HepG2 (cell line): ENCODE results near the gene TTLL10. TPM values are rescaled to one million over a fixed set of nuclear protein-coding genes. Genes with fewer than 3 reads are reported as not detected.
A peak's percentile ranks its signal among the peaks of the same experiment; 100 is the strongest.

ENCODE experiments used
- BHLHE40 ChIP-seq: IDR thresholded peaks from 2 replicates; pipeline ENCODE4 v1.6.1; 2011; ENCODE audit warnings: low read length, improper control_type of control experiment
- CCDC6 ChIP-seq: sonication (generic); formaldehyde crosslinking; IDR thresholded peaks from 2 replicates; pipeline ENCODE4 v1.8.1; 2022; ENCODE audit warnings: mild to moderate bottlenecking, missing genetic modification reagents, moderate library complexity
- ERF ChIP-seq: IDR thresholded peaks from 2 replicates; pipeline ENCODE4 v1.6.1; 2018; ENCODE audit warnings: missing biosample characterization, missing genetic modification reagents
- ETV5 ChIP-seq: IDR thresholded peaks from 2 replicates; pipeline ENCODE4 v1.6.1; 2018; ENCODE audit warnings: missing biosample characterization, missing genetic modification reagents, inconsistent platforms, borderline replicate concordance
- MAF1 ChIP-seq: sonication (generic); formaldehyde crosslinking; IDR thresholded peaks from 2 replicates; pipeline ENCODE4 v1.5.0; 2020; ENCODE audit warnings: missing genetic modification reagents, borderline replicate concordance
- NRL ChIP-seq: sonication (generic); formaldehyde crosslinking; IDR thresholded peaks from 2 replicates; pipeline ENCODE4 v1.5.0; 2020; ENCODE audit warnings: missing genetic modification reagents, mild to moderate bottlenecking, moderate library complexity, borderline replicate concordance
- PCBP2 ChIP-seq: fragments of 200-400 bp; formaldehyde crosslinking; optimal IDR thresholded peaks from 2 replicates; pipeline ENCODE3; 2018; ENCODE audit warnings: low read length, low read depth; ENCODE audit not compliant: poor library complexity, severe bottlenecking
- THYN1 ChIP-seq: sonication (generic); formaldehyde crosslinking; IDR thresholded peaks from 2 replicates; pipeline ENCODE4 v1.8.1; 2023; ENCODE audit warnings: low read depth, mild to moderate bottlenecking, moderate library complexity, missing genetic modification reagents, borderline replicate concordance
- ZNF432 ChIP-seq: sonication (generic); formaldehyde crosslinking; IDR thresholded peaks from 2 replicates; pipeline ENCODE4 v1.5.0; 2020; ENCODE audit warnings: missing genetic modification reagents, mild to moderate bottlenecking, borderline replicate concordance
- ZNF737 ChIP-seq: sonication (generic); formaldehyde crosslinking; IDR thresholded peaks from 2 replicates; pipeline ENCODE4 v1.5.0; 2020; ENCODE audit warnings: missing genetic modification reagents, mild to moderate bottlenecking, borderline replicate concordance
- polyA plus RNA-seq, 8 experiments: library from polyadenylated mRNA; depleted of rRNA in 3 of 8; stranded (reverse) in 7 of 8; unstranded in 1 of 8; fragments of >200 nt; fragmentation: Illumina TruSeq in 4 of 8; extraction: Trizol in 4 of 8; gene quantifications; 2 replicates each; pipeline versions ENCODE4 v1.2.1 to v1.2.3, GENCODE V29; 2011 to 2016; ENCODE audit warnings: low read depth in 4 of 8, missing spikeins in 1 of 8, mixed read lengths in 1 of 8; ENCODE audit not compliant: insufficient read depth in 1 of 8
- total RNA-seq, 5 experiments: library from RNA; depleted of rRNA; stranded (reverse); fragments of >200 nt; fragmentation: Illumina TruSeq; extraction: Trizol; gene quantifications; 2 replicates each; pipeline ENCODE4 v1.2.3, GENCODE V29; 2016; ENCODE audit warnings: low read depth in 1 of 5
- TF ChIP-seq, protein P1 (sequence below): sonication (generic); formaldehyde crosslinking; conservative IDR thresholded peaks from 2 replicates; pipeline ENCODE4 v1.4.0; 2020; ENCODE audit warnings: mild to moderate bottlenecking, missing genetic modification reagents, moderate library complexity
- TF ChIP-seq, protein P2 (sequence below): sonication (generic); formaldehyde crosslinking; IDR thresholded peaks from 2 replicates; pipeline ENCODE4 v1.5.0; 2020; ENCODE audit warnings: mild to moderate bottlenecking, missing genetic modification reagents, borderline replicate concordance
- TF ChIP-seq, protein P3 (sequence below): sonication (generic); formaldehyde crosslinking; IDR thresholded peaks from 2 replicates; pipeline ENCODE4 v1.5.0; 2020; ENCODE audit warnings: missing genetic modification reagents
- TF ChIP-seq, protein P4 (sequence below): sonication (generic); formaldehyde crosslinking; IDR thresholded peaks from 2 replicates; pipeline ENCODE4 v1.4.0; 2020; ENCODE audit warnings: mild to moderate bottlenecking, missing genetic modification reagents
- TF ChIP-seq, protein P5 (sequence below): sonication (generic); formaldehyde crosslinking; IDR thresholded peaks from 2 replicates; pipeline ENCODE4 v1.4.0; 2020; ENCODE audit warnings: mild to moderate bottlenecking, low read depth, missing genetic modification reagents

TTLL10 gene
- total and polyA plus RNA-seq, 2 of the 13 experiments (the other 11 are each of a cell fraction or from before 2014, with no cell fraction given): not detected

DNA sequence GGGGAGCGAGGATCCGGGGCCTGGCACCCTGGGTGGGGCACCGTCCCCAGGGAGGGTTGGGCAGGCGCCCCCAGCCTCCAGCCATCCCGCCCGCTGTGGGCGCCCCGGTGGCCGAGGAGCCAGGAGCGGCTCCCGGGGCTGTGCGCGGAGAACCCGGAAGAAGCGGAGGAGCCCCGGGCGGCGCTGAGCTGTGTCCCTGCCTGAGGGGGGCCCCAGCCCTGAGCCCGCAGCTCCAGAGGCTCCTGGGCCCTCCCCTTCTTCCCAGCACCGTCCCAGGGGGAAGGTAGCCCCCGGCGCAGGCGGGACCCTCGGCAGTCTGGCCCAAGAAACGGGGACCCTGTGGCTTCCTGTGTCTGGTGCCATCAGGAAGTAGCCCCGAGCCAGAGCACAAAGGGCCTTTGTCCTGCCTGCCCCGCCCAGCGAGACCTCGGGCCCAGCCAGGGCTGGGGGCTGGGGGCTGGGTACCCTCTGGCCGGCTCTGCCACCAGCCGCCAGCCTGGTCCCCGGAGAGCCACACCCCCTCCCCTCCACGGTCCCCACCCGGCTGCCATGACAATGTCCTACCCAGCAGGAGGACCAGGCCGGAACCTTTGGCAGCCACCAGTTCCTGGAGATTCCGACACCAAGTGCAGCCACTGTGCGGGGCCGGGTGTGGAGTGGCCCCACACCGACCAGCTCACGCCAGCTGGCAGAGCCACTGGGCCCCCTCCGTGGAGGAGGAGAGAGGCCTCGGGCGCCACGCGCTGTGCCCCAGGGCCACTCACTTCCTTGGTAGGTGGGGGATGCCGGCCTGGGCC is 15.6 kb upstream of the TTLL10 start (continued):
- TF ChIP-seq, protein P1, sequence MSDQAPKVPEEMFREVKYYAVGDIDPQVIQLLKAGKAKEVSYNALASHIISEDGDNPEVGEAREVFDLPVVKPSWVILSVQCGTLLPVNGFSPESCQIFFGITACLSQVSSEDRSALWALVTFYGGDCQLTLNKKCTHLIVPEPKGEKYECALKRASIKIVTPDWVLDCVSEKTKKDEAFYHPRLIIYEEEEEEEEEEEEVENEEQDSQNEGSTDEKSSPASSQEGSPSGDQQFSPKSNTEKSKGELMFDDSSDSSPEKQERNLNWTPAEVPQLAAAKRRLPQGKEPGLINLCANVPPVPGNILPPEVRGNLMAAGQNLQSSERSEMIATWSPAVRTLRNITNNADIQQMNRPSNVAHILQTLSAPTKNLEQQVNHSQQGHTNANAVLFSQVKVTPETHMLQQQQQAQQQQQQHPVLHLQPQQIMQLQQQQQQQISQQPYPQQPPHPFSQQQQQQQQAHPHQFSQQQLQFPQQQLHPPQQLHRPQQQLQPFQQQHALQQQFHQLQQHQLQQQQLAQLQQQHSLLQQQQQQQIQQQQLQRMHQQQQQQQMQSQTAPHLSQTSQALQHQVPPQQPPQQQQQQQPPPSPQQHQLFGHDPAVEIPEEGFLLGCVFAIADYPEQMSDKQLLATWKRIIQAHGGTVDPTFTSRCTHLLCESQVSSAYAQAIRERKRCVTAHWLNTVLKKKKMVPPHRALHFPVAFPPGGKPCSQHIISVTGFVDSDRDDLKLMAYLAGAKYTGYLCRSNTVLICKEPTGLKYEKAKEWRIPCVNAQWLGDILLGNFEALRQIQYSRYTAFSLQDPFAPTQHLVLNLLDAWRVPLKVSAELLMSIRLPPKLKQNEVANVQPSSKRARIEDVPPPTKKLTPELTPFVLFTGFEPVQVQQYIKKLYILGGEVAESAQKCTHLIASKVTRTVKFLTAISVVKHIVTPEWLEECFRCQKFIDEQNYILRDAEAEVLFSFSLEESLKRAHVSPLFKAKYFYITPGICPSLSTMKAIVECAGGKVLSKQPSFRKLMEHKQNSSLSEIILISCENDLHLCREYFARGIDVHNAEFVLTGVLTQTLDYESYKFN (CRISPR knock-in tag): peak; percentile 53; the same call in 1 of the 2 replicates
- TF ChIP-seq ETV5 (CRISPR knock-in tag): peak; percentile 63; the same call in 1 of the 2 replicates
- no peak for TF ChIP-seq CCDC6
- TF ChIP-seq, protein P2, sequence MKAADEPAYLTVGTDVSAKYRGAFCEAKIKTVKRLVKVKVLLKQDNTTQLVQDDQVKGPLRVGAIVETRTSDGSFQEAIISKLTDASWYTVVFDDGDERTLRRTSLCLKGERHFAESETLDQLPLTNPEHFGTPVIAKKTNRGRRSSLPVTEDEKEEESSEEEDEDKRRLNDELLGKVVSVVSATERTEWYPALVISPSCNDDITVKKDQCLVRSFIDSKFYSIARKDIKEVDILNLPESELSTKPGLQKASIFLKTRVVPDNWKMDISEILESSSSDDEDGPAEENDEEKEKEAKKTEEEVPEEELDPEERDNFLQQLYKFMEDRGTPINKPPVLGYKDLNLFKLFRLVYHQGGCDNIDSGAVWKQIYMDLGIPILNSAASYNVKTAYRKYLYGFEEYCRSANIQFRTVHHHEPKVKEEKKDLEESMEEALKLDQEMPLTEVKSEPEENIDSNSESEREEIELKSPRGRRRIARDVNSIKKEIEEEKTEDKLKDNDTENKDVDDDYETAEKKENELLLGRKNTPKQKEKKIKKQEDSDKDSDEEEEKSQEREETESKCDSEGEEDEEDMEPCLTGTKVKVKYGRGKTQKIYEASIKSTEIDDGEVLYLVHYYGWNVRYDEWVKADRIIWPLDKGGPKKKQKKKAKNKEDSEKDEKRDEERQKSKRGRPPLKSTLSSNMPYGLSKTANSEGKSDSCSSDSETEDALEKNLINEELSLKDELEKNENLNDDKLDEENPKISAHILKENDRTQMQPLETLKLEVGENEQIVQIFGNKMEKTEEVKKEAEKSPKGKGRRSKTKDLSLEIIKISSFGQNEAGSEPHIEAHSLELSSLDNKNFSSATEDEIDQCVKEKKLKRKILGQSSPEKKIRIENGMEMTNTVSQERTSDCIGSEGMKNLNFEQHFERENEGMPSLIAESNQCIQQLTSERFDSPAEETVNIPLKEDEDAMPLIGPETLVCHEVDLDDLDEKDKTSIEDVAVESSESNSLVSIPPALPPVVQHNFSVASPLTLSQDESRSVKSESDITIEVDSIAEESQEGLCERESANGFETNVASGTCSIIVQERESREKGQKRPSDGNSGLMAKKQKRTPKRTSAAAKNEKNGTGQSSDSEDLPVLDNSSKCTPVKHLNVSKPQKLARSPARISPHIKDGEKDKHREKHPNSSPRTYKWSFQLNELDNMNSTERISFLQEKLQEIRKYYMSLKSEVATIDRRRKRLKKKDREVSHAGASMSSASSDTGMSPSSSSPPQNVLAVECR: peak; percentile 41; the same call in 1 of the 2 replicates
- TF ChIP-seq ZNF432 (CRISPR knock-in tag): no peak
- peak; percentile 12; the same call in 1 of the 2 replicates for TF ChIP-seq NRL (CRISPR knock-in tag)
- TF ChIP-seq ERF (CRISPR knock-in tag): no peak; the same call in 1 of the 2 replicates
- TF ChIP-seq THYN1: no peak
- no peak for TF ChIP-seq PCBP2
- TF ChIP-seq ZNF737 (CRISPR knock-in tag): no peak
- no peak for TF ChIP-seq MAF1 (CRISPR knock-in tag)
- TF ChIP-seq, protein P3, sequence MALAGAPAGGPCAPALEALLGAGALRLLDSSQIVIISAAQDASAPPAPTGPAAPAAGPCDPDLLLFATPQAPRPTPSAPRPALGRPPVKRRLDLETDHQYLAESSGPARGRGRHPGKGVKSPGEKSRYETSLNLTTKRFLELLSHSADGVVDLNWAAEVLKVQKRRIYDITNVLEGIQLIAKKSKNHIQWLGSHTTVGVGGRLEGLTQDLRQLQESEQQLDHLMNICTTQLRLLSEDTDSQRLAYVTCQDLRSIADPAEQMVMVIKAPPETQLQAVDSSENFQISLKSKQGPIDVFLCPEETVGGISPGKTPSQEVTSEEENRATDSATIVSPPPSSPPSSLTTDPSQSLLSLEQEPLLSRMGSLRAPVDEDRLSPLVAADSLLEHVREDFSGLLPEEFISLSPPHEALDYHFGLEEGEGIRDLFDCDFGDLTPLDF (CRISPR knock-in tag): no peak
- TF ChIP-seq, protein P4, sequence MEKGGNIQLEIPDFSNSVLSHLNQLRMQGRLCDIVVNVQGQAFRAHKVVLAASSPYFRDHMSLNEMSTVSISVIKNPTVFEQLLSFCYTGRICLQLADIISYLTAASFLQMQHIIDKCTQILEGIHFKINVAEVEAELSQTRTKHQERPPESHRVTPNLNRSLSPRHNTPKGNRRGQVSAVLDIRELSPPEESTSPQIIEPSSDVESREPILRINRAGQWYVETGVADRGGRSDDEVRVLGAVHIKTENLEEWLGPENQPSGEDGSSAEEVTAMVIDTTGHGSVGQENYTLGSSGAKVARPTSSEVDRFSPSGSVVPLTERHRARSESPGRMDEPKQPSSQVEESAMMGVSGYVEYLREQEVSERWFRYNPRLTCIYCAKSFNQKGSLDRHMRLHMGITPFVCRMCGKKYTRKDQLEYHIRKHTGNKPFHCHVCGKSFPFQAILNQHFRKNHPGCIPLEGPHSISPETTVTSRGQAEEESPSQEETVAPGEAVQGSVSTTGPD (CRISPR knock-in tag): no peak
- TF ChIP-seq, protein P5, sequence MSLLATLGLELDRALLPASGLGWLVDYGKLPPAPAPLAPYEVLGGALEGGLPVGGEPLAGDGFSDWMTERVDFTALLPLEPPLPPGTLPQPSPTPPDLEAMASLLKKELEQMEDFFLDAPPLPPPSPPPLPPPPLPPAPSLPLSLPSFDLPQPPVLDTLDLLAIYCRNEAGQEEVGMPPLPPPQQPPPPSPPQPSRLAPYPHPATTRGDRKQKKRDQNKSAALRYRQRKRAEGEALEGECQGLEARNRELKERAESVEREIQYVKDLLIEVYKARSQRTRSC: no peak
- TF ChIP-seq BHLHE40: no peak
